Neuronal stem cell (in vitro differentiated cells): Measurements from ENCODE around the gene ANP32A.
"Not testable (repeated sequence)": the region's sequence is repeated elsewhere in the genome, so short reads cannot be mapped to it uniquely, and the experiment has no call there.

Experiments
- DNase-seq: peaks from one replicate; pipeline ENCODE4 v3.0.0-alpha.2; 2013; ENCODE audit warnings: low spot score
- H2AFZ ChIP-seq: one replicate; pipeline ENCODE4 v1.6.1; 2013; ENCODE audit warnings: mild to moderate bottlenecking, low read length, inconsistent platforms
- H2AK5ac ChIP-seq: 2 replicates; pipeline ENCODE4 v1.6.1; 2013; ENCODE audit warnings: low read depth, mild to moderate bottlenecking, inconsistent platforms, low read length, moderate library complexity, mixed read lengths
- H2BK120ac ChIP-seq: 2 replicates; pipeline ENCODE4 v1.6.1; 2013; ENCODE audit warnings: low read depth, mild to moderate bottlenecking, inconsistent platforms, low read length, moderate library complexity, mixed read lengths
- H2BK12ac ChIP-seq: one replicate; pipeline ENCODE4 v1.6.1; 2013; ENCODE audit warnings: low read length, inconsistent platforms
- H2BK15ac ChIP-seq: 2 replicates; pipeline ENCODE4 v1.6.1; 2013; ENCODE audit warnings: mild to moderate bottlenecking, low read length, inconsistent platforms, mixed read lengths
- H2BK5ac ChIP-seq: one replicate; pipeline ENCODE4 v1.6.1; 2013; ENCODE audit warnings: inconsistent platforms, mild to moderate bottlenecking, low read length, moderate library complexity
- H3K14ac ChIP-seq: one replicate; pipeline ENCODE4 v1.6.1; 2013; ENCODE audit warnings: low read length, inconsistent platforms
- H3K18ac ChIP-seq: 2 replicates; pipeline ENCODE4 v1.6.1; 2013; ENCODE audit warnings: low read length, inconsistent platforms
- H3K23ac ChIP-seq: 2 replicates; pipeline ENCODE4 v1.6.1; 2013; ENCODE audit warnings: low read depth, mild to moderate bottlenecking, mixed read lengths, low read length, inconsistent platforms; ENCODE audit not compliant: poor library complexity
- H3K27ac ChIP-seq: replicated peaks from 3 replicates; pipeline ENCODE4 v1.5.1; 2013; ENCODE audit warnings: low read length, inconsistent platforms
- H3K27me3 ChIP-seq, 3 experiments: 2 replicates each; pipeline ENCODE4 v1.6.1; 2013; ENCODE audit warnings: low read length in 3 of 3, mild to moderate bottlenecking in 2 of 3, inconsistent platforms in 1 of 3, low read depth in 1 of 3, mixed read lengths in 1 of 3, moderate library complexity in 1 of 3; ENCODE audit not compliant: control insufficient read depth in 3 of 3, insufficient read depth in 3 of 3
- H3K36me3 ChIP-seq, 2 donors: replicated peaks in 1 of 2; 2 replicates each; pipeline ENCODE4 v1.6.1; 2013; ENCODE audit warnings: low read length in 2 of 2; ENCODE audit not compliant: control insufficient read depth in 2 of 2, insufficient read depth in 2 of 2
- H3K4ac ChIP-seq: 2 replicates; pipeline ENCODE4 v1.6.1; 2013; ENCODE audit warnings: inconsistent platforms, mild to moderate bottlenecking, low read length, moderate library complexity
- H3K4me1 ChIP-seq, 2 donors: 1 replicate in 1 of 2; 2 replicates in 1 of 2; pipeline ENCODE4 v1.6.1; 2013; ENCODE audit warnings: low read length in 2 of 2, low read depth in 1 of 2; ENCODE audit not compliant: control insufficient read depth in 2 of 2, insufficient read depth in 1 of 2
- H3K4me2 ChIP-seq: one replicate; pipeline ENCODE4 v1.6.1; 2013; ENCODE audit warnings: mild to moderate bottlenecking, low read length, inconsistent platforms; ENCODE audit not compliant: insufficient read depth, poor library complexity, severe bottlenecking
- H3K4me3 ChIP-seq, 2 donors: 2 replicates each; pipeline ENCODE4 v1.5.1; 2013; ENCODE audit warnings: low read length in 2 of 2, mild to moderate bottlenecking in 2 of 2, inconsistent platforms in 1 of 2, moderate library complexity in 1 of 2
- H3K79me1 ChIP-seq: one replicate; pipeline ENCODE4 v1.6.1; 2013; ENCODE audit warnings: low read depth, mild to moderate bottlenecking, inconsistent platforms, low read length, moderate library complexity
- H3K9ac ChIP-seq: one replicate; pipeline ENCODE4 v1.6.1; 2013; ENCODE audit warnings: mild to moderate bottlenecking, low read depth, low read length, inconsistent platforms; ENCODE audit not compliant: poor library complexity
- H3K9me3 ChIP-seq, 2 donors: replicated peaks in 1 of 2; 2 replicates each; pipeline versions ENCODE3 to v1.6.1; 2013; ENCODE audit warnings: low read length in 2 of 2, mild to moderate bottlenecking in 2 of 2, inconsistent platforms in 1 of 2, low read depth in 1 of 2, mixed read lengths in 1 of 2, moderate library complexity in 1 of 2; ENCODE audit not compliant: control insufficient read depth in 2 of 2, insufficient read depth in 1 of 2
- H4K8ac ChIP-seq: one replicate; pipeline ENCODE4 v1.6.1; 2013; ENCODE audit warnings: low read depth, mild to moderate bottlenecking, inconsistent platforms, low read length, moderate library complexity
- H4K91ac ChIP-seq: one replicate; pipeline ENCODE4 v1.6.1; 2013; ENCODE audit warnings: low read length, low read depth, mild to moderate bottlenecking, inconsistent platforms; ENCODE audit not compliant: poor library complexity
- WGBS, 2 donors: extraction: QIAGEN DNeasy Blood & Tissue Kit; methylation state at CpG; one replicate each; pipeline ENCODE4 v1.1.7; 2013; ENCODE audit warnings: missing lambda C conversion rate in 2 of 2, mixed read lengths in 1 of 2; ENCODE audit not compliant: insufficient read length in 2 of 2, insufficient replicate concordance in 1 of 2; ENCODE audit errors: extremely low coverage in 2 of 2; 5-methylcytosine and 5-hydroxymethylcytosine counted together

ANP32A gene

DNA sequence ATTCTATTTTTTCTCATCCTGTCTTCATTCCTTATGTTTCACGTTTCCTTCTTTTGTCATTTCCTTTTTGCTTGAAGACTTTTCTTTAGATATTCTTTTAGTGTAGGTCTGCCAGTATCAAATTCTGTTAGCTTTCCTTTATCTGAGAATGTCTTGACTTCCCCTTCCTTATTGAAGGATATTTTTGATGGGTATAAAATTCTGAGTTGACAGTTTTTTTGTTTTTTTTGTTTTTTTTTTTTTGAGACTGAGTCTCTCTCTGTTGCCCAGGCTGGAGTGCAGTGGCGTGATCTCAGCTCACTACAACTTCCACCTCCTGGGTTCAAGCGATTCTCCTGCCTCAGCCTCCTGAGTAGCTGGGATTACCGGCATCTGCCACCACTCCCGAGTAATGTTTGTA lies 36.7 kb upstream of the ANP32A start:
- not testable (repeated sequence) for DNase-seq, H3K27me3 ChIP-seq, H2BK12ac ChIP-seq, H2AFZ ChIP-seq, H3K4ac ChIP-seq, H3K27ac ChIP-seq, H3K9me3 ChIP-seq, H3K14ac ChIP-seq, H2AK5ac ChIP-seq, H3K36me3 ChIP-seq, H3K23ac ChIP-seq, H2BK15ac ChIP-seq, H2BK120ac ChIP-seq, H3K4me2 ChIP-seq, H4K8ac ChIP-seq, H3K4me3 ChIP-seq, H3K79me1 ChIP-seq, H4K91ac ChIP-seq, H3K9ac ChIP-seq, H3K18ac ChIP-seq, H3K4me1 ChIP-seq, H2BK5ac ChIP-seq
- no CpG with 5 or more reads among the region's 5 CpGs for WGBS, 2 donors

- no peak overlapping the region for H3K9ac ChIP-seq
- no peak overlapping the region for H2BK15ac ChIP-seq
Measured at GRCh38 chr15:68852461-68852860, 31.8 kb upstream of the ANP32A start.

GRCh38 chr15:68851971-68852370 lies 31.3 kb upstream of the ANP32A start:
- H3K36me3 ChIP-seq, result no peaks in the 10 kb centered on the region
- H3K27ac ChIP-seq, result no peak overlapping the region
- H3K4ac ChIP-seq, result no peak overlapping the region
- no peaks in the 10 kb centered on the region for H3K79me1 ChIP-seq
- H2BK5ac ChIP-seq, result no peak overlapping the region
- no peak overlapping the region for H2BK12ac ChIP-seq
- no peak overlapping the region for H4K91ac ChIP-seq
- H3K27me3 ChIP-seq, result peaks cover 0 to 44% (median 0%) of the 10 kb centered on the region in 3 experiments
- no peak overlapping the region for H3K4me2 ChIP-seq
- no peak overlapping the region for H3K18ac ChIP-seq
- no peak overlapping the region for H3K23ac ChIP-seq
- no peak overlapping the region for H2BK15ac ChIP-seq
- no peaks in the 10 kb centered on the region for H3K4me1 ChIP-seq
- H3K14ac ChIP-seq, result no peak overlapping the region
- no peak overlapping the region for H2AK5ac ChIP-seq
- no peak overlapping the region for H2AFZ ChIP-seq
- no peak overlapping the region for H2BK120ac ChIP-seq
- no peak overlapping the region for H3K4me3 ChIP-seq
- no peaks in the 10 kb centered on the region for H3K9me3 ChIP-seq
- no peak overlapping the region for H4K8ac ChIP-seq
- H3K9ac ChIP-seq, result no peak overlapping the region
- no CpG with 5 or more reads among the region's 2 CpGs for WGBS, 2 donors
- no peak for DNase-seq

More at GRCh38 chr15:68852461-68852860, 31.8 kb upstream of the ANP32A start:
- H4K91ac ChIP-seq, result no peak overlapping the region
- H3K14ac ChIP-seq, result no peak overlapping the region
- no peak overlapping the region for H2BK5ac ChIP-seq
- no peak overlapping the region for H4K8ac ChIP-seq
- peak overlapping the region in 1 of 2 donors; percentile 16 for H3K4me3 ChIP-seq
- no peak overlapping the region for H2AFZ ChIP-seq
- peaks cover 0 to 40% (median 0%) of the 10 kb centered on the region in 3 experiments for H3K27me3 ChIP-seq
- H3K18ac ChIP-seq, result peak overlapping the region; percentile 67
- H3K36me3 ChIP-seq, result no peaks in the 10 kb centered on the region
- no peaks in the 10 kb centered on the region for H3K9me3 ChIP-seq
- H2BK12ac ChIP-seq, result no peak overlapping the region
- H2BK120ac ChIP-seq, result no peak overlapping the region
- no peak overlapping the region for H2AK5ac ChIP-seq
- H3K23ac ChIP-seq, result no peak overlapping the region
- DNase-seq, result no peak
- no peaks in the 10 kb centered on the region for H3K4me1 ChIP-seq
- no peak overlapping the region for H3K27ac ChIP-seq
- H3K79me1 ChIP-seq, result no peaks in the 10 kb centered on the region
- H3K4ac ChIP-seq, result no peak overlapping the region
- no CpG with 5 or more reads among the region's 7 CpGs for WGBS, 2 donors
- no peak overlapping the region for H3K4me2 ChIP-seq

- H3K4ac ChIP-seq, result no peak overlapping the region
Measured at GRCh38 chr15:68849497-68849896, 28.8 kb upstream of the ANP32A start.

More at GRCh38 chr15:68849497-68849896, 28.8 kb upstream of the ANP32A start:
- no peak overlapping the region for H3K4me2 ChIP-seq
- no peaks in the 10 kb centered on the region for H3K9me3 ChIP-seq
- H3K27ac ChIP-seq, result no peak overlapping the region
- H2AFZ ChIP-seq, result no peak overlapping the region
- H2BK5ac ChIP-seq, result no peak overlapping the region
- no peak overlapping the region for H2BK15ac ChIP-seq
- no peak overlapping the region for H4K8ac ChIP-seq
- H3K9ac ChIP-seq, result no peak overlapping the region
- WGBS, 2 donors, result no CpG with 5 or more reads among the region's 2 CpGs
- H2BK120ac ChIP-seq, result no peak overlapping the region
- H3K23ac ChIP-seq, result no peak overlapping the region
- no peak overlapping the region for H2BK12ac ChIP-seq
- H3K18ac ChIP-seq, result no peak overlapping the region
- no peak overlapping the region for H3K4me3 ChIP-seq
- no peak overlapping the region for H4K91ac ChIP-seq
- H3K27me3 ChIP-seq, result peaks cover 0 to 55% (median 0%) of the 10 kb centered on the region in 3 experiments
- H2AK5ac ChIP-seq, result no peak overlapping the region
- no peaks in the 10 kb centered on the region for H3K36me3 ChIP-seq
- DNase-seq, result no peak
- no peaks in the 10 kb centered on the region for H3K79me1 ChIP-seq
- H3K4me1 ChIP-seq, result no peaks in the 10 kb centered on the region
- no peak overlapping the region for H3K14ac ChIP-seq
